KMS-11 (cell line): ENCODE measurements around the gene CACNA2D3.

Experiments used
- H2AFZ ChIP-seq: fragments of 200-600 bp; sonication (generic); 2 replicates; pipeline ENCODE4 v1.6.1; 2016; ENCODE audit warnings: antibody characterized with exemption, mixed run types, low read depth
- H3K27ac ChIP-seq: fragments of 200-600 bp; sonication (generic); 2 replicates; pipeline ENCODE4 v1.6.1; 2016; ENCODE audit warnings: mild to moderate bottlenecking, mixed run types
- H3K27me3 ChIP-seq: fragments of 200-600 bp; sonication (generic); 2 replicates; pipeline ENCODE4 v1.6.1; 2017; ENCODE audit warnings: mild to moderate bottlenecking, low read depth, mixed run types, moderate library complexity; ENCODE audit not compliant: insufficient read depth
- H3K36me3 ChIP-seq: fragments of 200-600 bp; sonication (generic); 2 replicates; pipeline ENCODE4 v1.6.1; 2017; ENCODE audit warnings: mild to moderate bottlenecking, mixed run types; ENCODE audit not compliant: insufficient read depth
- H3K4me1 ChIP-seq: fragments of 200-600 bp; sonication (generic); 2 replicates; pipeline ENCODE4 v1.6.1; 2016; ENCODE audit warnings: mild to moderate bottlenecking, low read depth, mixed run types; ENCODE audit not compliant: poor library complexity, severe bottlenecking
- H3K4me2 ChIP-seq: fragments of 200-600 bp; sonication (generic); 2 replicates; pipeline ENCODE4 v1.7.0; 2016; ENCODE audit warnings: mild to moderate bottlenecking, mixed run types
- H3K4me3 ChIP-seq: fragments of 200-600 bp; sonication (generic); IDR thresholded peaks from 2 replicates; pipeline ENCODE4 v1.6.1; 2017; ENCODE audit warnings: low read depth, low read length, mixed read lengths; ENCODE audit not compliant: insufficient read depth
- H3K79me2 ChIP-seq: fragments of 200-600 bp; sonication (generic); 2 replicates; pipeline ENCODE4 v1.6.1; 2016; ENCODE audit warnings: low read depth, mixed run types; ENCODE audit not compliant: insufficient read depth
- H3K9ac ChIP-seq: fragments of 200-600 bp; sonication (generic); 2 replicates; pipeline ENCODE4 v1.6.1; 2016; ENCODE audit warnings: mild to moderate bottlenecking, mixed run types
- H4K20me1 ChIP-seq: fragments of 200-600 bp; sonication (generic); 2 replicates; pipeline ENCODE4 v1.6.1; 2016; ENCODE audit warnings: mild to moderate bottlenecking, mixed run types; ENCODE audit not compliant: insufficient read depth
- CTCF ChIP-seq: fragments of 200-600 bp; sonication (generic); conservative IDR thresholded peaks from 2 replicates; pipeline ENCODE4 v1.6.1; 2017; ENCODE audit warnings: low read depth, mild to moderate bottlenecking, antibody characterized with exemption, low read length, moderate library complexity, mixed read lengths

CACNA2D3 gene

GRCh38 chr3:54536450-54536849 is 414.1 kb downstream of the CACNA2D3 start:
- Histone ChIP-seq H3K4me2 (no peak overlapping the region), H3K79me2 (no peaks in the 10 kb centered on the region), H4K20me1 (no peaks in the 10 kb centered on the region), H3K36me3 (no peaks in the 10 kb centered on the region), H3K9ac (no peak overlapping the region), H3K4me1 (no peaks in the 10 kb centered on the region), H3K4me3 (no peak overlapping the region), H3K27ac (no peak overlapping the region), H3K27me3 (no peaks in the 10 kb centered on the region), H2AFZ (no peak overlapping the region)
- no peak for TF ChIP-seq CTCF

GRCh38 chr3:54537506-54537905 is 415.2 kb downstream of the CACNA2D3 start:
- no peak for TF ChIP-seq CTCF

GRCh38 chr3:54538346-54538745 is 416.0 kb downstream of the CACNA2D3 start:
- Histone ChIP-seq H3K27ac (no peak overlapping the region), H3K4me3 (no peak overlapping the region), H4K20me1 (no peaks in the 10 kb centered on the region), H3K27me3 (no peaks in the 10 kb centered on the region), H3K36me3 (no peaks in the 10 kb centered on the region), H3K4me1 (no peaks in the 10 kb centered on the region), H3K4me2 (no peak overlapping the region), H3K79me2 (no peaks in the 10 kb centered on the region), H3K9ac (no peak overlapping the region), H2AFZ (no peak overlapping the region)
- TF ChIP-seq CTCF: no peak

More at GRCh38 chr3:54537506-54537905, 415.2 kb downstream of the CACNA2D3 start:
- no peak overlapping the region for H3K27ac ChIP-seq
- no peak overlapping the region for H3K9ac ChIP-seq
- H3K4me1 ChIP-seq: no peaks in the 10 kb centered on the region
- H4K20me1 ChIP-seq: no peaks in the 10 kb centered on the region
- H3K4me3 ChIP-seq: no peak overlapping the region
- H3K36me3 ChIP-seq: no peaks in the 10 kb centered on the region
- no peaks in the 10 kb centered on the region for H3K27me3 ChIP-seq
- no peak overlapping the region for H3K4me2 ChIP-seq
- no peaks in the 10 kb centered on the region for H3K79me2 ChIP-seq
- no peak overlapping the region for H2AFZ ChIP-seq

GRCh38 chr3:54541369-54541768 is 419.0 kb downstream of the CACNA2D3 start:
- H3K4me3 ChIP-seq: no peak overlapping the region
- no peaks in the 10 kb centered on the region for H3K79me2 ChIP-seq
- no peaks in the 10 kb centered on the region for H3K27me3 ChIP-seq
- no peak overlapping the region for H3K9ac ChIP-seq
- no peaks in the 10 kb centered on the region for H3K36me3 ChIP-seq
- H3K4me1 ChIP-seq: no peaks in the 10 kb centered on the region
- no peak overlapping the region for H2AFZ ChIP-seq
- no peak overlapping the region for H3K27ac ChIP-seq
- H4K20me1 ChIP-seq: no peaks in the 10 kb centered on the region
- no peak for TF ChIP-seq CTCF
- no peak overlapping the region for H3K4me2 ChIP-seq
